NB4 (cell line): ENCODE measurements around the gene VIL1.

ENCODE experiments used
- DNase-seq: peaks from one replicate; pipeline ENCODE4 v3.0.0; 2010; ENCODE audit warnings: low read depth
- H3K4me3 ChIP-seq: one replicate; pipeline ENCODE4 v1.5.1; 2011; ENCODE audit warnings: mild to moderate bottlenecking, low read depth, low read length, moderate library complexity
- CTCF ChIP-seq: IDR thresholded peaks from one replicate; pipeline ENCODE4 v1.5.1; 2012; ENCODE audit warnings: low read depth, low read length
- MAX ChIP-seq: IDR thresholded peaks from 2 replicates; pipeline ENCODE4 v1.6.1; 2011; ENCODE audit warnings: low read depth, low read length
- MYC ChIP-seq: IDR thresholded peaks from 2 replicates; pipeline ENCODE4 v1.6.1; 2011; ENCODE audit warnings: low read depth, low read length
- POLR2A ChIP-seq: IDR thresholded peaks from 2 replicates; pipeline ENCODE4 v1.6.1; 2011; ENCODE audit warnings: mild to moderate bottlenecking; ENCODE audit not compliant: insufficient read length; ENCODE audit errors: extremely low read depth

The VIL1 gene

GRCh38 chr2:218421027-218421426 is 2.1 kb downstream of the VIL1 start:
- TF ChIP-seq POLR2A (no peak), MAX (no peak), CTCF (no peak), MYC (no peak)
- DNase-seq, result no peak
- no peak overlapping the region for H3K4me3 ChIP-seq

- no peak for DNase-seq
- no peak overlapping the region for H3K4me3 ChIP-seq
- TF ChIP-seq POLR2A (no peak), MYC (no peak), MAX (no peak), CTCF (no peak)
Measured at GRCh38 chr2:218422403-218423086, 3.6 kb downstream of the VIL1 start.

GRCh38 chr2:218423584-218423983 is 4.7 kb downstream of the VIL1 start:
- TF ChIP-seq MAX, result no peak
- TF ChIP-seq CTCF, result no peak
- no peak for TF ChIP-seq POLR2A
- no peak for TF ChIP-seq MYC
- DNase-seq, result no peak
- no peak overlapping the region for H3K4me3 ChIP-seq

- DNase-seq, result no peak
- H3K4me3 ChIP-seq, result no peak overlapping the region
- TF ChIP-seq MAX (no peak), POLR2A (no peak), CTCF (no peak), MYC (no peak)
Measured at GRCh38 chr2:218425531-218425930, 6.6 kb downstream of the VIL1 start.

GRCh38 chr2:218427741-218428140 is 8.8 kb downstream of the VIL1 start:
- DNase-seq, result no peak
- no peak overlapping the region for H3K4me3 ChIP-seq
- TF ChIP-seq MYC, result no peak
- TF ChIP-seq CTCF, result no peak
- no peak for TF ChIP-seq MAX
- TF ChIP-seq POLR2A, result no peak
